Tibial artery (tissue), 4 donors: ENCODE data around the gene NCBP3.
"Not testable (repeated sequence)": the region's sequence is repeated elsewhere in the genome, so short reads cannot be mapped to it uniquely, and the experiment has no call there.

Experiments used
- DNase-seq, 2 donors: peaks; one replicate each; pipeline ENCODE4 v3.0.0-alpha.2; 2019
- H3K27ac ChIP-seq, 2 donors: fragments of 200-600 bp; sonication (generic) in 1 of 2; 1 replicate in 1 of 2; 2 replicates in 1 of 2; pipeline ENCODE4 v1.5.1; 2018 to 2019; ENCODE audit warnings: mild to moderate bottlenecking in 1 of 2
- H3K27me3 ChIP-seq, 2 donors: fragments of 200-600 bp; sonication (generic) in 1 of 2; one replicate each; pipeline versions ENCODE4 v1.5.1 to v1.6.0; 2016 to 2019
- H3K36me3 ChIP-seq, 3 donors: fragments of 200-600 bp; sonication (generic) in 2 of 3; one replicate each; pipeline ENCODE4 v1.5.1; 2016 to 2019; ENCODE audit warnings: mild to moderate bottlenecking in 2 of 3
- H3K4me1 ChIP-seq, 4 donors: fragments of 200-600 bp; sonication (generic) in 2 of 4; 1 replicate in 3 of 4; 2 replicates in 1 of 4; pipeline ENCODE4 v1.5.1; 2016 to 2019
- H3K4me3 ChIP-seq, 2 donors: fragments of 200-600 bp; sonication (generic) in 1 of 2; 1 replicate in 1 of 2; 2 replicates in 1 of 2; pipeline ENCODE4 v1.5.1; 2018 to 2019; ENCODE audit warnings: mild to moderate bottlenecking in 2 of 2
- H3K9me3 ChIP-seq, 3 donors: fragments of 200-600 bp; sonication (generic) in 1 of 3; one replicate each; pipeline ENCODE4 v1.5.1; 2016 to 2019
- CTCF ChIP-seq, 2 experiments: fragments of 200-600 bp in 1 of 2; fragments of 450-650 bp in 1 of 2; IDR thresholded peaks; one replicate each; pipeline ENCODE4 v1.5.1; 2017 to 2019; ENCODE audit warnings: antibody characterized with exemption in 2 of 2, mild to moderate bottlenecking in 1 of 2, moderate library complexity in 1 of 2
- intact Hi-C: fragments of 100-400 bp; cut with DNase I; formaldehyde crosslinking; loops from one replicate; pipeline ENCODE4 v1.15.0; 2023; ENCODE audit warnings: low total_unique reads

NCBP3 gene

GRCh38 chr17:3792481-3792880, 53.6 kb downstream of the NCBP3 start:
- H3K27me3 ChIP-seq, result peaks cover 0 to 3% of the 10 kb centered on the region in 2 donors
- no peaks in the 10 kb centered on the region for H3K4me1 ChIP-seq
- H3K9me3 ChIP-seq, result no peaks in the 10 kb centered on the region
- intact Hi-C loops, result no loop called here
- no peaks in the 10 kb centered on the region for H3K36me3 ChIP-seq
- no peak for DNase-seq
- no peak overlapping the region for H3K27ac ChIP-seq
- H3K4me3 ChIP-seq, result no peak overlapping the region
- no peak for TF ChIP-seq CTCF (IDR thresholded peaks at IDR 0.05)

GRCh38 chr17:3788200-3788599, 57.8 kb downstream of the NCBP3 start:
- DNase-seq, result no peak
- intact Hi-C loops, result no loop called here

GRCh38 chr17:3785323-3785722, 60.7 kb downstream of the NCBP3 start:
- H3K4me3 ChIP-seq, H3K27me3 ChIP-seq, H3K9me3 ChIP-seq, H3K36me3 ChIP-seq, H3K27ac ChIP-seq, H3K4me1 ChIP-seq, DNase-seq, intact Hi-C loops: not testable (repeated sequence)

More at GRCh38 chr17:3788200-3788599, 57.8 kb downstream of the NCBP3 start:
- TF ChIP-seq CTCF (IDR thresholded peaks at IDR 0.05), result no peak
- H3K4me3 ChIP-seq, result no peak overlapping the region
- no peaks in the 10 kb centered on the region for H3K4me1 ChIP-seq
- H3K27me3 ChIP-seq, result no peaks in the 10 kb centered on the region
- H3K36me3 ChIP-seq, result no peaks in the 10 kb centered on the region
- H3K27ac ChIP-seq, result no peak overlapping the region
- no peaks in the 10 kb centered on the region for H3K9me3 ChIP-seq

GRCh38 chr17:3782751-3783150, 63.3 kb downstream of the NCBP3 start:
- TF ChIP-seq CTCF (IDR thresholded peaks at IDR 0.05), result no peak
- no peak overlapping the region for H3K4me3 ChIP-seq
- H3K27me3 ChIP-seq, result peaks cover 0 to 7% of the 10 kb centered on the region in 2 donors
- intact Hi-C loops, result no loop called here
- H3K36me3 ChIP-seq, result no peaks in the 10 kb centered on the region
- no peak for DNase-seq
- no peaks in the 10 kb centered on the region for H3K4me1 ChIP-seq
- no peaks in the 10 kb centered on the region for H3K9me3 ChIP-seq
- H3K27ac ChIP-seq, result no peak overlapping the region

GRCh38 chr17:3780986-3781385, 65.1 kb downstream of the NCBP3 start:
- Histone ChIP-seq H3K4me1 (no peaks in the 10 kb centered on the region), H3K27ac (no peak overlapping the region), H3K9me3 (no peaks in the 10 kb centered on the region), H3K4me3 (no peak overlapping the region), H3K36me3 (no peaks in the 10 kb centered on the region), H3K27me3 (peaks cover 0 to 7% of the 10 kb centered on the region in 2 donors)
- TF ChIP-seq CTCF (IDR thresholded peaks at IDR 0.05), result no peak
- DNase-seq, result no peak
- intact Hi-C loops, result no loop called here

DNA sequence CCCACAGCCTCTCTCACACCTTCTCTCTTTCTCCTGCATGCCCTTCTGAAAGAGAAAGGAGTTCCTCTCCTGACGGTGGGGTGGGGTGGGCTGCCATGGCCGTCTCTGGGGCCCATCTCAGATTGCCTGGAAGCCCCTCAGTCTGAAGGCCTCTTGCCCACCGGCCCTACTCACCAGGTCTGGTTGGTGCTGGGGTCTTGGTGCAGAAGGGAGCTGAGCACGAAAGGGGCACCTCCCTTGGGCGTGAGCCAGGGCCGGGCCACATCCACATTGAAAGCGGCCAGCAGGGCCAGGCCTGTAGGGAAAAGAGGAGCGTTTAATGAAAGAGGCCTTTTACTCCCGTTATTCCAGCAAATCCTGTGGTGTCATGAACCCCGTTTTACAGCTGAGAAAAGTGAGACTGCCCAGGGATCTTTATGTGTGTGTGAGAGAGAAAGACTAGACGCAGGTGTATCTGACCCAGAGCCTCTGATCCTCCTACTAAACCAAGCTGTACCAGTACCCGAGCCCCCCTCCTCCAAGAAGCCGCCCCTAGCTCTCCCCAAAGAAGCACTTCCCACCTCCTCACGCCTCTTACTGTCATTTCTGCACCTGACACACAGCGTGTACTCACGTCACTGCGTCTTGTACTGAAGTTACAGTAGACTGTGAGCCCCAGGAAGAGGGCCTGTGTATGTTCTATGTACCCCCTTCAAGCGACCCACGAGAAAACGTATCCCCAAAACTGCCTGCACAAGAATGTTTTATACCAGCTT, 68.5 kb downstream of the NCBP3 start:
- H3K36me3 ChIP-seq, result no peaks in the 10 kb centered on the region
- H3K27ac ChIP-seq, result no peak overlapping the region
- no peak for TF ChIP-seq CTCF (IDR thresholded peaks at IDR 0.05)
- intact Hi-C loops, result no loop called here
- H3K4me3 ChIP-seq, result no peak overlapping the region
- H3K4me1 ChIP-seq, result no peaks in the 10 kb centered on the region
- peaks cover 0 to 2% of the 10 kb centered on the region in 2 donors for H3K27me3 ChIP-seq
- no peak for DNase-seq
- no peaks in the 10 kb centered on the region for H3K9me3 ChIP-seq
